ENCODE results near the gene HSPBP1. TPM values are rescaled to one million over a fixed set of nuclear protein-coding genes. Genes with fewer than 3 reads are reported as not detected.

The HSPBP1 gene
- total and polyA plus RNA-seq, 9 of the 15 experiments (the other 6 are each of a cell fraction or from before 2014, with no cell fraction given): 0.83 to 81.3 (median 21.8) TPM

- no TSS peak for BruUV-seq (replicated peaks)
- no peaks in the 10 kb centered on the region for H3K9me3 ChIP-seq (replicated peaks; ENCODE audit: control insufficient read depth, insufficient read depth, low read depth, low read length)
- in situ Hi-C loops (cut with MboI) (no loop called here), intact Hi-C loops (cut with micrococcal nuclease) (no loop called here)
- ChIA-PET CTCF (ENCODE audit: low intra/inter-chr PET ratio) (no interaction called here), POLR2A (interaction anchor here (0.9 to 2.2 kb wide), 4 partner anchors 12 to 31 kb away, joined by 4 to 13 read pairs (median 6); partner anchors contain the start of gene PPP6R1)
- TF ChIP-seq ZNF655 (CRISPR knock-in tag; IDR thresholded peaks at IDR 0.05): no peak
- TF ChIP-seq MLX (CRISPR knock-in tag; conservative IDR thresholded peaks at IDR 0.05): no peak
- TF ChIP-seq MXI1 (IDR thresholded peaks at IDR 0.05; ENCODE audit: low read depth, low read length): no peak
- TF ChIP-seq POLR2G (IDR thresholded peaks at IDR 0.05; ENCODE audit: low read depth, low read length): peak; percentile 37
- no peak for TF ChIP-seq TOE1 (IDR thresholded peaks at IDR 0.05; ENCODE audit: borderline replicate concordance)
- TF ChIP-seq TOE1 (CRISPR knock-in tag; IDR thresholded peaks at IDR 0.05; ENCODE audit: borderline replicate concordance, low read depth): no peak
- H4K20me1 ChIP-seq (replicated peaks; ENCODE audit: control insufficient read depth, insufficient read depth, low read length): no peaks in the 10 kb centered on the region
- WGBS (ENCODE audit: insufficient coverage, low coverage, missing lambda C conversion rate): 72% methylated on average over 8 of the region's 12 CpGs
- H3K4me3 ChIP-seq: no peak within 1 kb of the TSS
- no peak for ATAC-seq
- H3K27me3 ChIP-seq (ENCODE audit: control insufficient read depth in 2 of 2, insufficient read depth in 2 of 2, low read length in 2 of 2): no peaks in the 10 kb centered on the region
- no peaks in the 10 kb centered on the region for H3K79me2 ChIP-seq (ENCODE audit: control insufficient read depth, insufficient read depth, low read length)
- peaks cover 3% of the 10 kb centered on the region for H3K9me1 ChIP-seq (ENCODE audit: control insufficient read depth, insufficient read depth, low read length)
- no peak within 1 kb of the TSS for H3K4me2 ChIP-seq (ENCODE audit: insufficient read depth, low read length)
- peak within 1 kb of the TSS in 1 of 2 experiments; percentile 33; a peak in 2 of 4 replicates for H3K9ac ChIP-seq (ENCODE audit: insufficient read depth in 1 of 2, low read depth in 2 of 2, low read length in 2 of 2)
- FAIRE-seq: no peak
- H3K36me3 ChIP-seq (ENCODE audit: control insufficient read depth, insufficient read depth, low read length): peaks cover 81% of the 10 kb centered on the region
- peaks cover 0 to 49% of the 10 kb centered on the region in 2 experiments; a peak in 1 of 5 replicates for H3K4me1 ChIP-seq (replicated peaks in 1 of 2; ENCODE audit: control insufficient read depth in 2 of 2, insufficient read depth in 2 of 2, low read length in 2 of 2)
- no peak within 1 kb of the TSS for H2AFZ ChIP-seq (ENCODE audit: low read depth, low read length)
- no peak within 1 kb of the TSS for H3K27ac ChIP-seq (ENCODE audit: extremely low read depth, low read depth, low read length)
- DNase-seq (ENCODE audit: extremely low read depth in 1 of 4, low spot score in 3 of 4): no peak
Measured at GRCh38 chr19:55228403-55229031, 51.4 kb downstream of the HSPBP1 start, which contains the start of gene TMEM86B. Gene TMEM86B (minus strand): TSS chr19:55228763. CDS start chr19:55228741, 22 bp downstream.
